HCT116 (cell line): ENCODE results near the gene CIROP. TPM values are rescaled to one million over a fixed set of nuclear protein-coding genes. Genes with fewer than 3 reads are reported as not detected.
A peak's percentile ranks its signal among the peaks of the same experiment; 100 is the strongest.

Experiments used
- ATAC-seq: fragments of 200-7000 bp; cut with Tn5 transposase; 2 replicates; pipeline ENCODE4 v1.9.1; 2020; ENCODE audit warnings: mild to moderate bottlenecking, moderate library complexity
- BruUV-seq: library from RNA; stranded (reverse); fragments of 400-500 nt; replicated peaks from 2 replicates; lab custom pipeline; 2021; lab: Mats Ljungman, UMichigan
- CTCF ChIA-PET: fragments of 300-600 bp; sonication (Branson Sonifier 250); formaldehyde crosslinking; loops from one replicate; lab custom pipeline; 2021; ENCODE audit warnings: antibody characterized with exemption; lab: Charles Lee
- POLR2A ChIA-PET: fragments of 300-600, 350-600 bp; sonication (Branson Sonifier 250); formaldehyde crosslinking; loops from one replicate; lab custom pipeline; 2021; ENCODE audit warnings: antibody characterized with exemption; lab: Charles Lee
- RAD21 ChIA-PET, 2 experiments: fragments of 300-600 bp; sonication (Branson Sonifier 250); formaldehyde crosslinking; loops; one replicate each; lab custom pipeline; 2023; ENCODE audit warnings: low total read pairs in 2 of 2; ENCODE audit not compliant: uncharacterized antibody in 2 of 2, unreplicated experiment in 2 of 2, low non-redundant PET in 1 of 2; lab: Charles Lee
- DNase-seq: peaks from one replicate; pipeline ENCODE4 v3.0.0-alpha.2; 2010; ENCODE audit warnings: low read depth, low spot score
- H2AFZ ChIP-seq: fragments of 200-600 bp; shearing (Covaris generic), sonication (generic); 2 replicates; pipeline ENCODE4 v1.6.1; 2017; ENCODE audit warnings: low read depth, mixed run types, mixed read lengths, antibody characterized with exemption, low read length; ENCODE audit not compliant: poor library complexity, severe bottlenecking
- H3K27ac ChIP-seq: 2 replicates; pipeline ENCODE4 v1.5.1; 2012; ENCODE audit warnings: low read depth, low read length
- H3K27me3 ChIP-seq: fragments of 200-600 bp; sonication (generic); 2 replicates; pipeline ENCODE4 v1.6.1; 2016; ENCODE audit warnings: mixed run types, low read length, mixed read lengths; ENCODE audit not compliant: insufficient read depth
- H3K36me3 ChIP-seq, 2 experiments: fragments of 200-500 bp in 1 of 2; fragments of 200-600 bp in 1 of 2; sonication (Bioruptor generic) in 1 of 2; sonication (generic) in 1 of 2; 2 replicates each; pipeline versions ENCODE4 v1.5.1 to v1.6.1; 2014 to 2016; ENCODE audit warnings: low read length in 2 of 2, inconsistent platforms in 1 of 2, mixed read lengths in 1 of 2, mixed run types in 1 of 2; ENCODE audit not compliant: insufficient read depth in 2 of 2, control insufficient read depth in 1 of 2
- H3K4me1 ChIP-seq, 2 experiments: fragments of 200-600 bp in 1 of 2; sonication (generic) in 1 of 2; 2 replicates each; pipeline versions ENCODE4 v1.5.1 to v1.6.1; 2012 to 2017; ENCODE audit warnings: low read length in 2 of 2, inconsistent platforms in 1 of 2, mild to moderate bottlenecking in 1 of 2, mixed read lengths in 1 of 2, mixed run types in 1 of 2, moderate library complexity in 1 of 2; ENCODE audit not compliant: insufficient read depth in 2 of 2, control insufficient read depth in 1 of 2
- H3K4me2 ChIP-seq: fragments of 200-600 bp; sonication (generic); 2 replicates; pipeline ENCODE4 v1.6.1; 2017; ENCODE audit warnings: mixed run types, low read length, mixed read lengths
- H3K4me3 ChIP-seq, 2 experiments: fragments of 200-600 bp in 1 of 2; sonication (generic) in 1 of 2; replicated peaks in 1 of 2; 2 replicates each; pipeline ENCODE4 v1.5.1; 2011 to 2016; ENCODE audit warnings: low read length in 2 of 2, control low read depth in 1 of 2, low read depth in 1 of 2, mild to moderate bottlenecking in 1 of 2, mixed read lengths in 1 of 2, mixed run types in 1 of 2
- H3K79me2 ChIP-seq: fragments of 200-600 bp; sonication (generic); 2 replicates; pipeline ENCODE4 v1.6.1; 2017; ENCODE audit warnings: mild to moderate bottlenecking, mixed run types, low read length, moderate library complexity, mixed read lengths; ENCODE audit not compliant: insufficient read depth
- H3K9ac ChIP-seq: fragments of 200-600 bp; sonication (generic); 2 replicates; pipeline ENCODE4 v1.6.1; 2016; ENCODE audit warnings: low read length, mixed read lengths
- H3K9me2 ChIP-seq: fragments of 200-600 bp; sonication (generic), shearing (Covaris generic); 2 replicates; pipeline ENCODE4 v1.6.1; 2017; ENCODE audit warnings: mixed run types, mild to moderate bottlenecking, moderate library complexity; ENCODE audit not compliant: insufficient read depth
- H3K9me3 ChIP-seq, 2 experiments: fragments of 200-500 bp in 1 of 2; fragments of 200-600 bp in 1 of 2; sonication (Bioruptor generic) in 1 of 2; sonication (generic) in 1 of 2; 2 replicates each; pipeline ENCODE4 v1.6.1; 2014 to 2017; ENCODE audit warnings: low read length in 2 of 2, mixed read lengths in 2 of 2, inconsistent platforms in 1 of 2, low read depth in 1 of 2, mild to moderate bottlenecking in 1 of 2, mixed run types in 1 of 2, moderate library complexity in 1 of 2; ENCODE audit not compliant: control insufficient read depth in 1 of 2, insufficient read depth in 1 of 2
- H4K20me1 ChIP-seq: fragments of 200-600 bp; sonication (generic), shearing (Covaris generic); 2 replicates; pipeline ENCODE4 v1.6.1; 2017; ENCODE audit warnings: mixed run types, mild to moderate bottlenecking, moderate library complexity; ENCODE audit not compliant: insufficient read depth
- CEBPB ChIP-seq: IDR thresholded peaks from 2 replicates; pipeline ENCODE4 v1.6.1; 2012; ENCODE audit warnings: low read depth
- CTCF ChIP-seq, 3 experiments: fragments of 200-600 bp in 1 of 3; sonication (generic) in 1 of 3; IDR thresholded peaks in 2 of 3; conservative IDR thresholded peaks in 1 of 3; 2 replicates each; pipeline ENCODE4 v1.5.1; 2012 to 2017; ENCODE audit warnings: low read depth in 2 of 3, low read length in 2 of 3, antibody characterized with exemption in 1 of 3, borderline replicate concordance in 1 of 3, control low read depth in 1 of 3, mild to moderate bottlenecking in 1 of 3, mixed read lengths in 1 of 3, mixed run types in 1 of 3, moderate library complexity in 1 of 3; ENCODE audit not compliant: insufficient read depth in 1 of 3
- EGR1 ChIP-seq: IDR thresholded peaks from 2 replicates; pipeline ENCODE4 v1.6.1; 2012; ENCODE audit warnings: low read depth
- FOSL1 ChIP-seq: IDR thresholded peaks from 2 replicates; pipeline ENCODE4 v1.6.1; 2012; ENCODE audit warnings: low read depth
- JUND ChIP-seq: IDR thresholded peaks from 2 replicates; pipeline ENCODE4 v1.6.1; 2012
- MAX ChIP-seq: IDR thresholded peaks from 2 replicates; pipeline ENCODE4 v1.6.1; 2012
- RAD21 ChIP-seq: IDR thresholded peaks from 2 replicates; pipeline ENCODE4 v1.6.1; 2012; ENCODE audit warnings: low read depth, mild to moderate bottlenecking
- SIN3A ChIP-seq: IDR thresholded peaks from 2 replicates; pipeline ENCODE4 v1.6.1; 2012; ENCODE audit warnings: low read depth
- SP1 ChIP-seq: IDR thresholded peaks from 2 replicates; pipeline ENCODE4 v1.6.1; 2012; ENCODE audit warnings: low read depth
- TCF7L2 ChIP-seq: IDR thresholded peaks from 2 replicates; pipeline ENCODE4 v1.7.0; 2011; ENCODE audit warnings: borderline replicate concordance, inconsistent platforms; ENCODE audit not compliant: insufficient read depth, insufficient read length; ENCODE audit errors: extremely low read depth
- YY1 ChIP-seq: IDR thresholded peaks from 2 replicates; pipeline ENCODE4 v1.6.1; 2011; ENCODE audit warnings: low read length, low read depth, moderate library complexity, mild to moderate bottlenecking; ENCODE audit not compliant: insufficient replicate concordance; ENCODE audit errors: extremely low read depth
- ZNF274 ChIP-seq: fragments of 200-500 bp; sonication (Bioruptor generic); IDR thresholded peaks from 2 replicates; pipeline ENCODE4 v1.6.1; 2014; ENCODE audit warnings: mild to moderate bottlenecking, low read depth, low read length, inconsistent platforms
- intact Hi-C: fragments of 100-400 bp; cut with micrococcal nuclease; formaldehyde crosslinking; loops from 2 replicates; pipeline ENCODE4 v1.10.0; 2022
- total RNA-seq: library from RNA; stranded (reverse); gene quantifications from one replicate; pipeline ENCODE4 v1.2.1, GENCODE V29; 2021; ENCODE audit not compliant: unreplicated experiment
- TF ChIP-seq, protein P1 (sequence below): IDR thresholded peaks from 2 replicates; pipeline ENCODE4 v1.6.1; 2011; ENCODE audit warnings: mild to moderate bottlenecking, low read length, moderate library complexity; ENCODE audit not compliant: insufficient replicate concordance; ENCODE audit errors: extremely low read depth

Gene CIROP
- total RNA-seq, 1 experiment from 2014 or later: not detected

- DNase-seq (no peak), ATAC-seq (no peak)
- Histone ChIP-seq H3K9ac (no peak overlapping the region), H3K27ac (no peak overlapping the region), H4K20me1 (no peaks in the 10 kb centered on the region), H3K9me3 (no peaks in the 10 kb centered on the region), H3K9me2 (no peaks in the 10 kb centered on the region), H3K27me3 (no peaks in the 10 kb centered on the region), H3K4me3 (no peak overlapping the region), H3K36me3 (no peaks in the 10 kb centered on the region), H3K4me2 (no peak overlapping the region), H2AFZ (no peak overlapping the region), H3K4me1 (no peaks in the 10 kb centered on the region), H3K79me2 (no peaks in the 10 kb centered on the region)
- ChIA-PET RAD21 (interaction anchor here (1.0 to 2.4 kb wide), 6 partner anchors 44 to 134 kb away, joined by 3 to 24 read pairs (median 4); no protein-coding TSS in a partner anchor), CTCF (interaction anchor here (1.0 to 4.3 kb wide), 25 partner anchors 9 to 259 kb away, joined by 3 to 162 read pairs (median 8); partner anchors contain the start of genes ACIN1, C14orf119, CDH24 and PABPN1), POLR2A (interaction anchor here (1.0 to 1.6 kb wide), 3 partner anchors 27 to 69 kb away, joined by 3 to 5 read pairs (median 4); partner anchors contain the start of genes ACIN1 and C14orf119)
- TF ChIP-seq EGR1 (no peak), TCF7L2 (no peak), MAX (no peak)
- intact Hi-C loops: loop anchor here (2.0 to 5.0 kb wide), 2 partner anchors 177 to 261 kb away; no protein-coding TSS in a partner anchor
- no TSS peak for BruUV-seq
These were observed 16.6 kb upstream of the CIROP start for GRCh38 chr14:23121361-23121771.

GRCh38 chr14:23120541-23121251, 15.9 kb upstream of the CIROP start:
- BruUV-seq: no TSS peak

More at GRCh38 chr14:23120541-23121251, 15.9 kb upstream of the CIROP start:
- H3K9me2 ChIP-seq: no peaks in the 10 kb centered on the region
- no peaks in the 10 kb centered on the region for H3K27me3 ChIP-seq
- ChIA-PET POLR2A (interaction anchor here (1.0 to 1.6 kb wide), 4 partner anchors 26 to 69 kb away, joined by 3 to 9 read pairs (median 4); partner anchors contain the start of genes ACIN1, C14orf119 and SLC7A8), RAD21 (interaction anchor here (0.6 to 2.4 kb wide), 15 partner anchors 26 to 181 kb away, joined by 3 to 24 read pairs (median 4); partner anchors contain the start of genes ACIN1 (in 1 of the 2) and C14orf119 (in 1 of the 2)), CTCF (interaction anchor here (0.6 to 4.3 kb wide), 50 partner anchors 8 to 440 kb away, joined by 3 to 162 read pairs (median 4); partner anchors contain the start of genes ACIN1, BCL2L2, C14orf119 and CDH24)
- peaks cover 0 to 3% of the 10 kb centered on the region in 2 experiments; a peak in 2 of 4 replicates for H3K4me1 ChIP-seq
- no peak overlapping the region for H3K9ac ChIP-seq
- no peaks in the 10 kb centered on the region for H4K20me1 ChIP-seq
- H3K4me3 ChIP-seq: no peak overlapping the region
- TF ChIP-seq FOSL1 (no peak), CEBPB (no peak), RAD21 (peak; percentile 99), ZNF274 (no peak), SP1 (no peak), SIN3A (no peak), CTCF (IDR thresholded peaks at IDR 0.05 in 2 of 3, conservative IDR thresholded peaks at IDR 0.05 in 1 of 3; ENCODE audit: borderline replicate concordance in 1 of 3, insufficient read depth in 1 of 3, low read depth in 2 of 3, low read length in 2 of 3) (peak; percentile 100), YY1 (peak; percentile 68), JUND (no peak)
- TF ChIP-seq, protein P1, sequence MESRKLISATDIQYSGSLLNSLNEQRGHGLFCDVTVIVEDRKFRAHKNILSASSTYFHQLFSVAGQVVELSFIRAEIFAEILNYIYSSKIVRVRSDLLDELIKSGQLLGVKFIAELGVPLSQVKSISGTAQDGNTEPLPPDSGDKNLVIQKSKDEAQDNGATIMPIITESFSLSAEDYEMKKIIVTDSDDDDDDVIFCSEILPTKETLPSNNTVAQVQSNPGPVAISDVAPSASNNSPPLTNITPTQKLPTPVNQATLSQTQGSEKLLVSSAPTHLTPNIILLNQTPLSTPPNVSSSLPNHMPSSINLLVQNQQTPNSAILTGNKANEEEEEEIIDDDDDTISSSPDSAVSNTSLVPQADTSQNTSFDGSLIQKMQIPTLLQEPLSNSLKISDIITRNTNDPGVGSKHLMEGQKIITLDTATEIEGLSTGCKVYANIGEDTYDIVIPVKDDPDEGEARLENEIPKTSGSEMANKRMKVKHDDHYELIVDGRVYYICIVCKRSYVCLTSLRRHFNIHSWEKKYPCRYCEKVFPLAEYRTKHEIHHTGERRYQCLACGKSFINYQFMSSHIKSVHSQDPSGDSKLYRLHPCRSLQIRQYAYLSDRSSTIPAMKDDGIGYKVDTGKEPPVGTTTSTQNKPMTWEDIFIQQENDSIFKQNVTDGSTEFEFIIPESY: no peak
- peak; percentile 73 for DNase-seq
- H3K4me2 ChIP-seq: no peak overlapping the region
- H3K36me3 ChIP-seq: no peaks in the 10 kb centered on the region
- peak; percentile 97 for ATAC-seq
- intact Hi-C loops: loop anchor here (1.0 to 5.0 kb wide), 3 partner anchors 67 to 262 kb away; no protein-coding TSS in a partner anchor
- no peak overlapping the region for H2AFZ ChIP-seq
- H3K79me2 ChIP-seq: no peaks in the 10 kb centered on the region
- H3K9me3 ChIP-seq: no peaks in the 10 kb centered on the region
- no peak overlapping the region for H3K27ac ChIP-seq
